ENCODE data around the gene SPATA6L.

DNA sequence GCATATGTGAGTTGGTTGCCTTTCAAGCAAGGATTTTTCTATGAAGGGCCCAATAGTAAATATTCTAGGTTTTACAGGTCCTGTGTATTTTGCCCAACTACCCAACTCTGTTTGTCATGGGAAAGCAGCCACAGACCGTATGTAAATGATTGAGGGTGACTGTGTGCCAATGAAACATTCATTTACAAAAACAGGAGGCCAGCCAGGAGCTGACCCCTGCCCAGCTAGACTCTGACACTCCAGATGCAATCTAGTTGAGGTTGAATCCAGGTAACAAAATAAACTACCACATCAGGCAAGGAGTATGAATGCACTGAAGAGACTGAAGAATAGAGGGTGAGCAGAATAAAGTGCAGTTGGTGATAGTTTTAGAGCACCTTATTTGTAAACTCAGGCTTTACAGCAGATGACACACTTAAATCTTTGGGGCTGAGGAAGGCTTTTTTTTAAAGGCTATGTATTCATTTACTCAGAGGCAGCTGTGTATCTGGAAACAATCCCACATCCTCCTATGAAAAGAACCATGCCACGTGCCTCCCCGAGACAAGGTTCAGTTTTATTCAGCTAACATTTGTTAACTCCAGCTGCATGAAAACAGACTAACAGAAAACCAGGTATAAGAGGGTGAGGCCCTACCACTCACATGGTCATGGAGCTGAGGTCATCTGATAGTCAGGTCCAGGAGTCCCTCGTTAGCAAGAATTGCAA, 115.3 kb downstream of the SPATA6L start:
- no peak for TF ChIP-seq NFYB (IDR thresholded peaks at IDR 0.05; ENCODE audit: extremely low read depth, insufficient read length)
- TF ChIP-seq, protein P1, sequence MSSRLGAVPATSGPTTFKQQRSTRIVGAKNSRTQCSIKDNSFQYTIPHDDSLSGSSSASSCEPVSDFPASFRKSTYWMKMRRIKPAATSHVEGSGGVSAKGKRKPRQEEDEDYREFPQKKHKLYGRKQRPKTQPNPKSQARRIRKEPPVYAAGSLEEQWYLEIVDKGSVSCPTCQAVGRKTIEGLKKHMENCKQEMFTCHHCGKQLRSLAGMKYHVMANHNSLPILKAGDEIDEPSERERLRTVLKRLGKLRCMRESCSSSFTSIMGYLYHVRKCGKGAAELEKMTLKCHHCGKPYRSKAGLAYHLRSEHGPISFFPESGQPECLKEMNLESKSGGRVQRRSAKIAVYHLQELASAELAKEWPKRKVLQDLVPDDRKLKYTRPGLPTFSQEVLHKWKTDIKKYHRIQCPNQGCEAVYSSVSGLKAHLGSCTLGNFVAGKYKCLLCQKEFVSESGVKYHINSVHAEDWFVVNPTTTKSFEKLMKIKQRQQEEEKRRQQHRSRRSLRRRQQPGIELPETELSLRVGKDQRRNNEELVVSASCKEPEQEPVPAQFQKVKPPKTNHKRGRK (tag; IDR thresholded peaks at IDR 0.05), result no peak
- no peak for TF ChIP-seq ATF1 (CRISPR knock-in tag; IDR thresholded peaks at IDR 0.05)
- TF ChIP-seq ATF1 (tag; IDR thresholded peaks at IDR 0.05), result no peak
- no peak for TF ChIP-seq KDM1A (IDR thresholded peaks at IDR 0.05)
- TF ChIP-seq ELF1 (tag; IDR thresholded peaks at IDR 0.05), result no peak
- TF ChIP-seq, protein P2, sequence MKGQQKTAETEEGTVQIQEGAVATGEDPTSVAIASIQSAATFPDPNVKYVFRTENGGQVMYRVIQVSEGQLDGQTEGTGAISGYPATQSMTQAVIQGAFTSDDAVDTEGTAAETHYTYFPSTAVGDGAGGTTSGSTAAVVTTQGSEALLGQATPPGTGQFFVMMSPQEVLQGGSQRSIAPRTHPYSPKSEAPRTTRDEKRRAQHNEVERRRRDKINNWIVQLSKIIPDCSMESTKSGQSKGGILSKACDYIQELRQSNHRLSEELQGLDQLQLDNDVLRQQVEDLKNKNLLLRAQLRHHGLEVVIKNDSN (CRISPR knock-in tag; IDR thresholded peaks at IDR 0.05), result no peak
- TF ChIP-seq RCOR1 (IDR thresholded peaks at IDR 0.05; ENCODE audit: borderline replicate concordance in 1 of 2, low read depth in 2 of 2, low read length in 2 of 2), result no peak
- TF ChIP-seq POLR2AphosphoS5 (IDR thresholded peaks at IDR 0.05; ENCODE audit: control insufficient read depth, insufficient read depth, low read depth, low read length), result no peak
- TF ChIP-seq, protein P3, sequence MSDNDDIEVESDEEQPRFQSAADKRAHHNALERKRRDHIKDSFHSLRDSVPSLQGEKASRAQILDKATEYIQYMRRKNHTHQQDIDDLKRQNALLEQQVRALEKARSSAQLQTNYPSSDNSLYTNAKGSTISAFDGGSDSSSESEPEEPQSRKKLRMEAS (CRISPR knock-in tag; IDR thresholded peaks at IDR 0.05), result no peak
- TF ChIP-seq ILF3 (IDR thresholded peaks at IDR 0.05; ENCODE audit: borderline replicate concordance), result no peak

Data from K562 (cell line).